ENCODE measurements around the gene TRMT112.

TRMT112 gene

GRCh38 chr11:64296830-64297698 lies 20.3 kb downstream of the TRMT112 start:
- H3K4me1 ChIP-seq = peaks cover 0 to 37% (median 31%) of the 10 kb centered on the region in 4 donors
- TF ChIP-seq, protein P1, sequence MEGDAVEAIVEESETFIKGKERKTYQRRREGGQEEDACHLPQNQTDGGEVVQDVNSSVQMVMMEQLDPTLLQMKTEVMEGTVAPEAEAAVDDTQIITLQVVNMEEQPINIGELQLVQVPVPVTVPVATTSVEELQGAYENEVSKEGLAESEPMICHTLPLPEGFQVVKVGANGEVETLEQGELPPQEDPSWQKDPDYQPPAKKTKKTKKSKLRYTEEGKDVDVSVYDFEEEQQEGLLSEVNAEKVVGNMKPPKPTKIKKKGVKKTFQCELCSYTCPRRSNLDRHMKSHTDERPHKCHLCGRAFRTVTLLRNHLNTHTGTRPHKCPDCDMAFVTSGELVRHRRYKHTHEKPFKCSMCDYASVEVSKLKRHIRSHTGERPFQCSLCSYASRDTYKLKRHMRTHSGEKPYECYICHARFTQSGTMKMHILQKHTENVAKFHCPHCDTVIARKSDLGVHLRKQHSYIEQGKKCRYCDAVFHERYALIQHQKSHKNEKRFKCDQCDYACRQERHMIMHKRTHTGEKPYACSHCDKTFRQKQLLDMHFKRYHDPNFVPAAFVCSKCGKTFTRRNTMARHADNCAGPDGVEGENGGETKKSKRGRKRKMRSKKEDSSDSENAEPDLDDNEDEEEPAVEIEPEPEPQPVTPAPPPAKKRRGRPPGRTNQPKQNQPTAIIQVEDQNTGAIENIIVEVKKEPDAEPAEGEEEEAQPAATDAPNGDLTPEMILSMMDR (IDR thresholded peaks at IDR 0.05) = no peak
- no peak for DNase-seq
- no peak overlapping the region for H3K27ac ChIP-seq
- no peak overlapping the region for H3K4me3 ChIP-seq
- H3K36me3 ChIP-seq = no peaks in the 10 kb centered on the region
- peaks cover 4 to 86% of the 10 kb centered on the region in 2 donors for H3K27me3 ChIP-seq
- intact Hi-C loops (cut with DNase I; ENCODE audit: low total_unique reads) = no loop called here
- no peaks in the 10 kb centered on the region for H3K9me3 ChIP-seq

DNA sequence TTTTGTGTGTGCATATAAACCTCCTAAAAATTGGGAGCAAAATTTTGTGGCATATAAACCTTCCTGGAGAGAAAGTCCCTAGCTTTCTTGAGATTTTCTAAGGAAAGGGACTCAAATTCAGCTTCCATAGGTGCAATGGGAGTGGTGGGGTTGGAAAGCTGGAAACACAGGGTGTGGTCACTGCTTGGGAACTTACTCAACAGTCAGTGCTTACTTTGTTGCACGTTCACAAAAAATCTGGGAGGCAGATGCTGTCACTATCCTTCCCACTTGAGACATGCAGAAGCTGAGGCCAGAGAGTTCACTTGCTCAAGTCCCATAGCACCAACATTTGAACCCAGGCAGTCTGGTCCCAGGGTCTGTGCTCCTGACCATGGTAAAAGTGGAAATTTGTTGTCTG lies 21.1 kb downstream of the TRMT112 start:
- intact Hi-C loops (cut with DNase I; ENCODE audit: low total_unique reads) = no loop called here
- H3K4me3 ChIP-seq = no peak overlapping the region
- H3K27me3 ChIP-seq = peaks cover 4 to 88% of the 10 kb centered on the region in 2 donors
- no peak overlapping the region for H3K27ac ChIP-seq
- peaks cover 0 to 42% (median 38%) of the 10 kb centered on the region in 4 donors for H3K4me1 ChIP-seq
- no peaks in the 10 kb centered on the region for H3K36me3 ChIP-seq
- no peak for DNase-seq
- TF ChIP-seq, protein P1 (IDR thresholded peaks at IDR 0.05) = no peak
- H3K9me3 ChIP-seq = no peaks in the 10 kb centered on the region

DNA sequence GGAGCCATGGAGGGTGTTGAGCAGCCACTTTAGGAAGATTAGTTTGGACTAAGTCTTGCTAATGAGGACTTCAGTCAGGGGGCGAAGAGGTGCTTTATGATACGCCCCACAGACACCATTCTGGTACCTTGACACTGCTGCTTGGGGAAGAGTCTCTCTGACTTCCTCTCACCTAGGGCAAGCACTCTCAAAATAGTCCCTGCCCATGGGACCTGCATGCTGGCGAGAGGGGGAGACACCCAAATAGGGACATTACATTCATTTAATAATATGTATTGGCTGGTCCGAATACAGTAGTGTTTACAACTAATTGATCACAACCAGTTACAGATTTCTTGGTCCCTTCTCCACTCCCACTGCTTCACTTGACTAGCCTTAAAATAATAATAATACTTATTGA lies 21.6 kb downstream of the TRMT112 start:
- TF ChIP-seq, protein P1 (IDR thresholded peaks at IDR 0.05) = no peak
- DNase-seq = no peak
- Histone ChIP-seq H3K9me3 (no peaks in the 10 kb centered on the region), H3K4me3 (no peak overlapping the region), H3K27ac (no peak overlapping the region), H3K4me1 (peaks cover 0 to 41% (median 38%) of the 10 kb centered on the region in 4 donors), H3K36me3 (no peaks in the 10 kb centered on the region), H3K27me3 (peaks cover 4 to 93% of the 10 kb centered on the region in 2 donors)
- intact Hi-C loops (cut with DNase I; ENCODE audit: low total_unique reads) = no loop called here

DNA sequence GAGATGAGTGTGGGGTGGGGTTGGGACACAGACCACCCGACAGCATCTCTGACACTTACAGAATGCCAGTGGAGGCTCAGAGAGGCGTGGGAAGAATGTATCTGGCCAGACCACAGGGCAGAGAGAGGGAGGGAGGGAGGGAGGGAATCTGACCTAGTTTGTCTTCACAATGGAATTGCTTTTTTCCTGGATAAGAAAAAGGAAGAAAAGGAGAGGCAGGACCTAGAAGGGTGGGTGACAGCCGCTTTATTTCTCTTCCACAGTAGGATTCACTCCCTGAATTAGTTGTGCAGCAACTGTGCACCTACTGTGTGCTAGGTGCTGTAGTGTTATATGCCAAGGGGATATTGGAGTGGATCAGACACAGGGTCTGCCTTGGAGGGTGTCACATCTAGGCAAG lies 22.6 kb downstream of the TRMT112 start:
- Histone ChIP-seq H3K27me3 (peaks cover 4 to 97% of the 10 kb centered on the region in 2 donors), H3K9me3 (no peaks in the 10 kb centered on the region), H3K4me3 (no peak overlapping the region), H3K4me1 (peaks cover 0 to 31% (median 28%) of the 10 kb centered on the region in 4 donors), H3K36me3 (no peaks in the 10 kb centered on the region), H3K27ac (no peak overlapping the region)
- TF ChIP-seq, protein P1 (IDR thresholded peaks at IDR 0.05) = no peak
- no peak for DNase-seq
- intact Hi-C loops (cut with DNase I; ENCODE audit: low total_unique reads) = no loop called here

DNA sequence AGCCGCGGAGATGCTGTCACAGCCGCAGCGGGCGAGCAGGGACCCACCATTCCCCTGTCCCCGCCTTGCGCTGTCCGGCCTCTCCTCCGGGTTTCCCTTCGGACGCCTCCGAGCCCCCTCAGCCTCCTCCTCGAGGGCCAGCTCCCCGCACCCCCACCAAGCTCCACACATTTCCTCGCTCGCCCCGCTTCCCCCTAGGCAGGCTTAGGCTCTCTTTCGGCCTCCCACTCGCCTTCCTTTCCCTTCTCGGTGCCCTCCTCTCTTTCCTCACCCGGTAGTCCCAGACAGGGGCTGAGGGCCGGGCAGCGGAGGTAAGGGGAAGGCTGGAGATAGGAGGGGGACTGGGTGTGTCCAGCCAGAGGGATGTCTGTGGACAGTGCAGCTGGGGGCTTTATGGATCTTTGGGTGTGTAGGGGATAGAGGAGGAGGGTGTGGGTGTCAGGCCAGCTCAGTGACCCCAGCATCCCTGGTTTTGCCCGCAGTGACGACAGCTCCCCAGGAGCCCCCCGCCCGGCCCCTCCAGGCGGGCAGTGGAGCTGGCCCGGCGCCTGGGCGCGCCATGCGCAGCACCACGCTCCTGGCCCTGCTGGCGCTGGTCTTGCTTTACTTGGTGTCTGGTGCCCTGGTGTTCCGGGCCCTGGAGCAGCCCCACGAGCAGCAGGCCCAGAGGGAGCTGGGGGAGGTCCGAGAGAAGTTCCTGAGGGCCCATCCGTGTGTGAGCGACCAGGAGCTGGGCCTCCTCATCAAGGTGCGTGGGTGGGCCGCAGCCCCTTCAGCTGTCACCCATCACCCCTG lies 24.7 kb downstream of the TRMT112 start:
- Histone ChIP-seq H3K9me3 (no peaks in the 10 kb centered on the region), H3K36me3 (peaks cover 0 to 5% (median 0%) of the 10 kb centered on the region in 3 donors), H3K4me1 (peaks cover 0 to 24% (median 18%) of the 10 kb centered on the region in 4 donors), H3K27me3 (peaks cover 4 to 93% of the 10 kb centered on the region in 2 donors), H3K4me3 (peak overlapping the region; percentile 28 to 40), H3K27ac (no peak overlapping the region)
- DNase-seq = no peak
- TF ChIP-seq, protein P1 (IDR thresholded peaks at IDR 0.05) = no peak
- intact Hi-C loops (cut with DNase I; ENCODE audit: low total_unique reads) = no loop called here
